ENCODE measurements around the gene NACAD.

The NACAD gene

GRCh38 chr7:45075355-45075644, 13.5 kb downstream of the NACAD start:
- DNase-seq (ENCODE audit: low read depth) = no peak

DNA sequence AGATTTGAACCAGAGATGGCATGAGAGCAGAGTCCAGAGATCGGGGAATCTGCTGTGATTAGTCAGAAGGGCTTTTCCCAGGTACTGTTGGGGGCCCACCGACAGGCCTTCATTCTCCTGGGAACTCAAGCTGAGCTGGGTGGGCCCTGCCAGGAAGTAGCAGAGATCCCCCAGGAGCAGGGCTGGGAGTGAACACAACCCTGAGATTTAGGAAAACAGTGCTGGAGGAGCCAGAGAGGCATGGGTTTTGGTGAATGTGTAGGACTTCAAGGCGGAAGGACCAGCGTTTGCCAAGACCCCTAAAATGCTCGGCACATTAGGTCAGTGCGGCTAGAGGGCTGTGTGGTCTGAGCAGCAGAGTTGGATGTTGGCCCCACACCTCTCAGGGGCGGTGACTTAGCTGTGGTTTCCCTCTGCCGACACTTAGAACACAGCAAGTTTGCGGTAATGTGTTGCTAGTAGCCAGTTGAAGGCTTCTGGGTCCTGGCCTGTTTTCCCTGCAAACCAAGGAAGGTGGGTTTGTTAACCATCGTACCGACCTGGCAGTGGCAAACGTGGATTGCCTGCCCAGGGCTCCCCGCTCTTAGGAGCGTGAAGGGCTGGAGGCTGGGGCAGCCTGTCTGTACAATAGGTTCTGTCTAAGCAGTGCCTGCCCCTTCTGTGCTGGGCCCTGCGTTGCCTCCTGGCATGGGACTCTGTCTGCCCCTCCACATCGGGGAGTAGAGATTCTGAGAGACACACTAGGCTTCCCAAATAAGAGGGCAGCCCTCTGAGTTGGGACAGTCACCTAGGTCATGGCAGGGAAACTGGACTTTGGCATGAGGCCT, 14.0 kb downstream of the NACAD start:
- DNase-seq (ENCODE audit: low read depth) = no peak

GRCh38 chr7:45073786-45074527, 14.8 kb downstream of the NACAD start:
- no peak for DNase-seq (ENCODE audit: low read depth)

DNA sequence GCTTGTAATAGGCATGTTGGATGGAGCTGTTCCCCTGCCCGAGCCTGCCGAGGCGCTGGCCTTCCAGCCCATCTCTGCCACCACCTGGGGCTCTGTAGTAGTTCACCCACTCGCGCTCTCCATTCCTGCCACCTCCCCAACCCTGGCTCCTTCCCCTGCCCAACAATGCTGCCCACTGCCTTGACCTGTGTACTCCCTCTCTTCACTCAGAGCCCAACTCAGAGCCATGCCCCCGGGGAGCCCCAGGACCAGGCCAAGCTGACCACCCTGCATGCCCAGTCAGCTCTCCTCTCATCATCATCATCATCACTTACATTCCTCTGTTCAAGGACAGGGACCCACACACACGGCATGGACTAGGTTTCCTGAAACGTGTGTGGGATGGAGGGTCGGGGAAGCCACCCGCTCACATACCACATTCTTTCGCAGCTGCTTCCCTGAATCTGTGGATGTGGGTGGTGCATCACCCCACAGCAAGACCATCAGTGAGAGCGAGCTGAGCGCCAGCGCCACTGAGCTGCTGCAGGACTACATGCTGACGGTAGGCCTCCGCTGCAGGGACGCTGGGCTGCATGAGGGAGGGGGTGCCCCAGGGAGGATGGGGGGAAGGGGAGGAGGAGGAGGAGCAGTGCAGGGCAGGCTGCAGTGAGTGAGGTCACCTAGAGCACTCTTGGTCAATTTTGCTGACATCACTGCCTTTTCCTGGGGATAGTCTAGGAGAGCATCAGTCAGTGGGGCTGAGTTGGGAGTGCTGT, 15.6 kb downstream of the NACAD start:
- DNase-seq (ENCODE audit: low read depth) = no peak

DNA sequence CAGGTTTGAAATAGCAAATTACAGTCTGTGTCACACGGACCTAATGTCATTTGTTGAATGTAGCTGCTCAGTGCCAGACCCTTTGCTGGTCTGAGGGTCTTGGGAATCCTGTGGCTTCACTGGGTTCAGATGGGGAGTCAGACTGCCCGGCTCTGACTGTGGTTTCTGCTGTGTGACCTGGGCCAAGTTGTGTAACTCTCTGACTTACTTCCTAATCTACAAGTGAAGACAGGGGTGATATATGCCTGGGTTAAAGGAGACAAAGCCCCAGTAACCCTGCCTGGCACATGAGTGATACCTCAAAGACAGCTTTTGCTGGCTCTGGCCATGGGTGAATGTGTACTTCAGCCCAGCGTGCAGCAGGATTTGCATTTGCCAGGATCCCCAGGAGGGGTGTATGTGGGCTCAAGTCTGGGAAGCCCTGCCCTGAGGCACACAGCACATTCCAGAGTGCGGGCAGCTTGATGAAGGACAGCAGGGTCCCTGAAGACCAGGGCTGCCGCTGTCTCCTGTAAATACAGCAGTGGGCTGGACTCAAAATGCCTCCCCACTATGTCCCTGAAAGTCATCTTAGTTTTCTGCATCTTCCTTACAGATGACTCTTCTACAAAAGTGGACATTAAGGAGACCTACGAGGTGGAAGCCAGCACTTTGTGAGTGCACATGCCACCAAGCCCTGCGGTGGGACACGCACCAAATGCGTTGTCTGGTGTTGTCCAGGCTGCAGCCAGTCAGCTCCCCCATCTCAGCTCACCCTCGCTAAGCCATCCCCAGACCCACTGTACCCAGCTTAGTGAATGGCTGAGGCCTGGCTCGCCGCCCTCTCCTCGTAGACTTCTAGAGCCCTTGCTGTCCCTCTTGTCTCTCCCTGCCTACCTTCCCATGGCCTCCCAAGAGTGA, 16.4 kb downstream of the NACAD start:
- no peak for DNase-seq (ENCODE audit: low read depth)

- no peak for DNase-seq (ENCODE audit: low read depth)
Measured at GRCh38 chr7:45071528-45071927, 17.2 kb downstream of the NACAD start.

- DNase-seq (ENCODE audit: low read depth) = no peak
Measured at GRCh38 chr7:45070254-45070642, 18.5 kb downstream of the NACAD start.

DNA sequence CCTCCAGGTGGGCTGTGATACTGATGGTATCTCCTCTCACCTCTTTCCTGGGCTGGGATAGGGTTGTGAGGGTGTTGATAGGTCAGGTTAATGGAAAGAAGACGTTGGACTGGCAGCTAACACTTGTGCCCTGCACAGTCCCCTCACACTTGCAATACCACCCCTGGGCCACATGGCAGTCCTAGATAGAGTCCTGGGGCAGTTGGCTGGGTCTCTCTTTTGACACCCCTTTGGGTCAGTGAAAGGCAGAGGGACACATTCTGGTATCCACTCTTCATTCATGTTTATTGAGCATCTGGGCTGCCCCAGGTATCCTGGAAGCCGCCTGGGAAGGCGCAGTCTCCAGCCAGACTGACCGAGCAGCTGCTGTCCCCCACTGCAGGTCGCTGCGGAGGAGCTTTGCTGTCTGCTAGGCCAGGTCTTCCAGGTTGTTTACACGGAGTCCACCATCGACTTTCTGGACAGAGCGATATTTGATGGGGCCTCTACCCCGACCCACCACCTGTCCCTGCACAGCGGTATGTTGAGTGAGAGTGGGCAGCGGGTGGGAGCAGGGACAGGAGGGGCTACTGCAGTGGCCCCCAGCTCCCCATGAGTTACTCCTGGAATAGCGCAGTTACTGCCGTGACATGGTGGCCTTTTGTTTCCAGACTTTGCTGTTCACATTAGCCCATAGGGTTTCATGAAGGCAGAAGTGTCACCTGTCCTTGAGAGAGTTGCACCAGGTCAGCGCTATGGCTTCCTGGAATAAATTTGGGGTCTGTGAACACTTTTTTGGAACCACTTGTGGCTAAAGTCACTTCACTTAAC, 19.1 kb downstream of the NACAD start:
- no peak for DNase-seq (ENCODE audit: low read depth)

GRCh38 chr7:45068236-45069023, 20.3 kb downstream of the NACAD start:
- DNase-seq (ENCODE audit: low read depth) = no peak

DNA sequence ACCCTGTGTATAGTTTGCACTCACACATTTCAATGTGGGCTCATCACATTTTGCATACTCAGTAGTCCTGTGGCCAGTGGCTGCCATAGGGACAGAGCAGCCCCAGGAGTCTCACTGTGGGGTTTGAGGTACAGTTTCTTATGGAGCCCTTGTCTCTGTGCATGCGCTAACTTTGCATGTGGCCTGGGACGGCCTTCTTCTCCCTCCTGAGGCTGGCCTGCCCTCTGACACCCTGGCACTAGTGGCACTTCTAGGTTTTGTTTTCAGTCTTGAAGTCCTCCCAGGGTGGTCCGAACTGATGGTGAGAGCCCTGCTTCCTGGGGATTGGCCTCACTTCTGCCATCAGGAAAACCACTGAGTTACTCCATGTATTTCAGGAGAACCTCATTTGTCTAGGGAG, 21.2 kb downstream of the NACAD start:
- no peak for DNase-seq (ENCODE audit: low read depth)

- DNase-seq (ENCODE audit: low read depth) = no peak
Measured at GRCh38 chr7:45066409-45066808, 22.4 kb downstream of the NACAD start.

DNA sequence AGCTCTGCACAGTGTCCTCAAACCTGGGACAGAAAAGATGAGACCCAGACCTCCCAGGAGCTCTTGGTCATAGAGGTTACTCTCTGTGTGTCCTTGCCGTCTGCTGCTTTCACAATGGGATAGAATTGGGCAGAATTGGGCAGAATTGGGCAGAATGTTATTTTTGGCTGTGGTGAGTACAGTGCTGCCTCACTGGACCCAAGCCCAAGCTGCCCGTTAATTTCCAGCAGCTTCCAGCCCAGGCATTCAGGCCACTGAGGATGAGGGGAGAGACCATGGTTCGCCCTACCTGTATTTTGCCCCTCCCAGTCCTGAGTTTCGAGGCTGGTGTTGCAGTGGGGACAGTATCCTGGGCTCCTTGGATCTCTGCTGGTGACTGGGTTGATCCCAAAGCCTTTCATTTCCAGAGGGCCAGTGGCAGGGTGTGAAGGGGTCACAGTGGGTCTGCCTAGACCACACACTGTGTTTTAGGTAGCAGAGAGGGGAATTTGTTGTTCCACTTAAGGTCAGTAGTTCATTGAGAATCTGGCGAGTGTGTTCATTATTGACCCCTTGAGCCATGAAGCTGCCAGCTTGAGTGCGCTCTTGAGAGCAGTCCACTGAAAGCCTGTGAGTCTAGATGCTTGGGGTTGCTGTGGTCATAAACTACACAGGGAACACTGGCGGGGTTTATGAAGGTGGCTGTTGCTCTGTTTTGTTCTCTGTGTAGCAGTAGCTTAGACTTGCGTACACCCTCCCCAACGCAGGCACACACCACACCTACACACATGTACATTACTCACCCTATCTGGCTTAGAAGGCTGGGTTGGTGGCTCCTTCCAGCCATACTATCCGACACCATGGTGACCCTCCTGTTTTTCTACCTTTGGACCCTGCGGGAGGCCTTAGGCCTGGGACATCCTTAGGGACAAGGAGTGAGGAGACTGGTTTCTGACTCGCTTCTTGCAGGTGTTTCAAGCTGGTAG, 23.5 kb downstream of the NACAD start:
- no peak for DNase-seq (ENCODE audit: low read depth)

GRCh38 chr7:45064047-45064725, 24.6 kb downstream of the NACAD start:
- no peak for DNase-seq (ENCODE audit: low read depth)

DNA sequence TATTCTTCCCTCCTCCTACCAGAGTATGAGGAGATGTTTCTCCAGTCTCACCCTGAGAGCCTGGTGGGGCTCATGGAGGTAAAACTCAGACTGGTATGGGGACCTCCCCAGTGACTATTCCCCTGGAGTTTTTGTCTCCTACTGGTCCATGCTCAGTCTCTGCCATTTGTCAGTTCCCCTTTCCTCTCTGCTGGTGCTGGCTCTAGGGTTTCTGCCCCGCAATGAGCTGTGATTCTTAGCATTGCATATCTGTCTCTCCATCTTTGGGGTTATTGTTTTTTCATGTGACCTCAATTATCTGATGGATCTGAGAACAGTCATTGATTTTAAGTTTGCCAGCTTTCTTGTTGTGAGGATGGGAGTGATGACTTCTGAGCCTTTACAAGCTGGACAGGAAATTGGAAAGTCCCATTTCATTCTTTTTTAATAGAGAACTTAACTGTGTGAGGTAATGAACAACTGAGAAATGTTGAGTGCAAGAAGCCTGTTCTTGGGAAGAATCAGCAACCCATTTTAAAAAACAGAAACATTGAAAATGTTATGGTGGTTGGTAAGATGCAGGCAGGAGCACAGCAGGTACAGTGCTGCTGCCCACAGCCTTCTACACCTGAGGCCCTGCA, 26.9 kb downstream of the NACAD start:
- no peak for DNase-seq (ENCODE audit: low read depth)

DNA sequence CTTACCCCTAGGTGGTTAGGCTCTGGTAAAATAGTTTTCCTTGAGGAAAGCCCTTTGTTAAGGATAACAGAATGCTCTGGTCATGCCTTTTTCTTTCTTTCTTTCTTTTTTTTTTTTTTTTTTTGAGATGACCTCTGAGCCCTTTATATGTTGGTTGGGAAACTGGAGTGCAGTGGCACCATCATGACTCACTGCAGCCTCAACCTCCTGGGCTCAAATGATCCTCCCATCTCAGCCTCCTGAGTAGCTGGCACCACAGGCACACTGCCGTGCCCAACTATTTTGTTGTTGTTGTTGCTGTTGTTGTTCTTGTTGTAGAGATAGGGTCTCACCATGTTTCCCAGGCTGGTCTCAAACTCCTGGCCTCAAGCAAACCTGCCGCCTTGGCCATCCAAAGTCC, 27.4 kb downstream of the NACAD start:
- DNase-seq (ENCODE audit: low read depth) = no peak

GRCh38 chr7:45060295-45060694, 28.5 kb downstream of the NACAD start:
- DNase-seq (ENCODE audit: low read depth) = no peak

DNA sequence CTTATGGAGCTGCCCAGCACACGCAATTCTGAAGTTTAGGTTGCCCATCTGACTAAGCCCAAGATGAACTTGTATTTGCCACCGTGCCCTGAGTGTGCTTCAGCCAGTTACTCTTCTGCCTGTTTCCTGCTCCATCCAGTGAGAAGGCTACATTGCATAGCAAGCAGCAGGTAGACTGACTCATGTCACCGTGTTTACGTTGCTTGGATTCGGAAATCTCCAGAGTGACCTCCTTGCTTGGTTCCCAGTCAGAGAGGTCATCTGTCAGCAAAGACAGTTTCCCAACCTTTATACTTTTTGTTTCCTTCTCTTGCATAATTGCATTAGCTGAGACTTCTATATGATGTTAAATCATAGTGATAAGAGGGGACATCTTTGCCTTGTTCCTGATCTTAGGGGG, 30.9 kb downstream of the NACAD start:
- DNase-seq (ENCODE audit: low read depth) = no peak

- DNase-seq (ENCODE audit: low read depth) = no peak
Measured at GRCh38 chr7:45055594-45056219, 33.1 kb downstream of the NACAD start.
